Ascending aorta (tissue), 2 donors: ENCODE measurements around the gene UBAC2. TPM values are rescaled to one million over a fixed set of nuclear protein-coding genes. Genes with fewer than 3 reads are reported as not detected.

Source experiments
- DNase-seq, 2 donors: peaks; one replicate each; pipeline ENCODE4 v3.0.0-alpha.2; 2019; ENCODE audit warnings: low spot score in 2 of 2
- H3K27ac ChIP-seq, 2 donors: fragments of 200-600 bp; sonication (generic); one replicate each; pipeline ENCODE4 v1.5.1; 2016 to 2017; ENCODE audit warnings: mild to moderate bottlenecking in 1 of 2
- H3K27me3 ChIP-seq: fragments of 200-600 bp; sonication (generic); one replicate; pipeline ENCODE4 v1.5.1; 2017
- H3K36me3 ChIP-seq, 2 donors: fragments of 200-600 bp; sonication (generic); one replicate each; pipeline ENCODE4 v1.5.1; 2016
- H3K4me1 ChIP-seq, 2 donors: fragments of 200-600 bp; sonication (generic); one replicate each; pipeline ENCODE4 v1.5.1; 2016 to 2017; ENCODE audit warnings: mild to moderate bottlenecking in 1 of 2
- H3K4me3 ChIP-seq, 2 donors: fragments of 200-600 bp; sonication (generic); one replicate each; pipeline ENCODE4 v1.5.1; 2016 to 2017; ENCODE audit warnings: mild to moderate bottlenecking in 1 of 2
- H3K9me3 ChIP-seq, 2 donors: fragments of 200-600 bp; sonication (generic); one replicate each; pipeline ENCODE4 v1.5.1; 2016
- CTCF ChIP-seq, 3 experiments: fragments of 200-600 bp in 2 of 3; fragments of 450-650 bp in 1 of 3; sonication (generic) in 2 of 3; IDR thresholded peaks; one replicate each; pipeline ENCODE4 v1.5.1; 2016 to 2019; ENCODE audit warnings: antibody characterized with exemption in 3 of 3, mild to moderate bottlenecking in 1 of 3, moderate library complexity in 1 of 3
- intact Hi-C: fragments of 100-400 bp; cut with DNase I; formaldehyde crosslinking; loops from one replicate; pipeline ENCODE4 v1.15.1; 2023
- total RNA-seq: library from RNA; depleted of rRNA; stranded (reverse); fragments of >200 nt; gene quantifications from one replicate; pipeline ENCODE4 v1.1.0, GENCODE V29; 2016

UBAC2 gene
- total RNA-seq, 1 donor from 2014 or later = 67.8 TPM

GRCh38 chr13:99351772-99352171 is 151.1 kb downstream of the UBAC2 start:
- peaks cover 0 to 3% of the 10 kb centered on the region in 2 donors for H3K4me1 ChIP-seq
- intact Hi-C loops = no loop called here
- DNase-seq = no peak
- no peak overlapping the region for H3K4me3 ChIP-seq
- no peak overlapping the region for H3K27ac ChIP-seq
- H3K27me3 ChIP-seq = no peaks in the 10 kb centered on the region
- no peaks in the 10 kb centered on the region for H3K9me3 ChIP-seq
- H3K36me3 ChIP-seq = peaks cover 3 to 20% of the 10 kb centered on the region in 2 donors
- TF ChIP-seq CTCF (IDR thresholded peaks at IDR 0.05) = no peak

DNA sequence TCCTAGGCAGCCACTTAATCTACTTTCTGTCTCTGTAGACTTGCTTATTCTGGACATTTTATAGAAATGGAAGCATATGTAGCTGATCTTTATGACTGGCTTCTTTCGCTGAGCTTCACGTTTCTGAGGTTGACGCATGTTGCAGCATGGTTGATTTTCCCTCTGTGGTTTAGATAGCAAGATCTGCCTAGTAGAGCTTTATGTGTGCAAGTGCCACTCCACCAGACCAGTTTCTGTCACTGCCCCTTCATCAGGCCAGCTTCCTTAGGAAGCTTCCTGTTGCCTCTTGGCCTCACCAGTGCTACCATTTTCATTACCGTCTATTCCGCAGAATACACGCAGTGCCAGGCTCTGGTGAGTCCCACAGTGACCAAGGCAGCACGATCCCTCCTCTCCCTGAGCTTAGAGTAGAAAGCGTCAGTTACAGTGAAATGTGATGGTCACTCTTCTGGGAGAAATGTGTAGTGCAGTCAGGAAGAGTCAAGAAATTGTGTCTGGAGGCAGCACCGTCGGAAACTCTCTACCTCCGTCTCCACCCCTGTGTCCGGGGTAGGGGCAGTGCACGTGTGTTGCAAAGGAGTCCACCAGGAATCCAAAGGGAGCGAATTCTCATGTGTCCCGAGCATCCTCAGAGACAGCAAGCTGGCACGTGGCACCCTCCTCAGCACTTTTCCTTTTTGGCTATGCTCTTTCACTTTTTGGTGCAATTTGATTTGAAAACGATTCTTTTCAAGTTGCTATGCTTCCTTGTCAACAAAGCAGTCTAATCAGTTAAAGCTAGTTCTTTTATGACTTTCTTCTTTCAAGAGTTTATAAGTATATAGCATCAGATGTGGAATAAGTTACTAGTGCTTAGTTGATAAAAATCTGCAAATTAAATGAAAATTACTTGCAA is 151.9 kb downstream of the UBAC2 start:
- Histone ChIP-seq H3K4me1 (peaks cover 0 to 3% of the 10 kb centered on the region in 2 donors), H3K27me3 (no peaks in the 10 kb centered on the region), H3K36me3 (peaks cover 3 to 21% of the 10 kb centered on the region in 2 donors), H3K4me3 (no peak overlapping the region), H3K27ac (no peak overlapping the region), H3K9me3 (no peaks in the 10 kb centered on the region)
- DNase-seq = no peak
- no peak for TF ChIP-seq CTCF (IDR thresholded peaks at IDR 0.05)
- intact Hi-C loops = no loop called here

DNA sequence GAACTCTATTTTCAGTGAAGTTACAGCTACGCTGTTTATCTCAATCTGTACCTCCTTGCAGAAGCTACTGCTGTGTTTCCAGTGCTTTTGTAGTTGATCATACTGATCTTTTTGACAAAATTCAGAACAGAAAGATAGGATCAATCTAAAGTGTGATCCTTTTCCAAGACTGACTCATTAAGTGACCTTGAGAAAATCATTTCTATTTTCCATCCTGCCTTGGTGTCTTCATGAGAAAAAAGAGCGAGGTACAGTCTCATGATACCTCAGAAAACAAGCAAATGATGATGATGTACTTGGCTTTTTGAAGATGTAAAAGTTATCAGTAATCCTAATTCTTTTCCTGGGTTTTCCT is 152.6 kb downstream of the UBAC2 start:
- Histone ChIP-seq H3K4me3 (no peak overlapping the region), H3K4me1 (peaks cover 0 to 3% of the 10 kb centered on the region in 2 donors), H3K36me3 (peaks cover 3 to 16% of the 10 kb centered on the region in 2 donors), H3K9me3 (no peaks in the 10 kb centered on the region), H3K27me3 (no peaks in the 10 kb centered on the region), H3K27ac (no peak overlapping the region)
- no peak for DNase-seq
- intact Hi-C loops = no loop called here
- no peak for TF ChIP-seq CTCF (IDR thresholded peaks at IDR 0.05)

GRCh38 chr13:99353836-99354235 is 153.2 kb downstream of the UBAC2 start:
- no peak for DNase-seq
- H3K9me3 ChIP-seq = no peaks in the 10 kb centered on the region
- no peak overlapping the region for H3K4me3 ChIP-seq
- no peak overlapping the region for H3K27ac ChIP-seq
- no peaks in the 10 kb centered on the region for H3K27me3 ChIP-seq
- H3K36me3 ChIP-seq = peaks cover 3 to 13% of the 10 kb centered on the region in 2 donors
- peaks cover 0 to 3% of the 10 kb centered on the region in 2 donors for H3K4me1 ChIP-seq
- intact Hi-C loops = no loop called here
- no peak for TF ChIP-seq CTCF (IDR thresholded peaks at IDR 0.05)

GRCh38 chr13:99354371-99354951 is 153.8 kb downstream of the UBAC2 start:
- H3K9me3 ChIP-seq = no peaks in the 10 kb centered on the region
- H3K27me3 ChIP-seq = no peaks in the 10 kb centered on the region
- H3K27ac ChIP-seq = no peak overlapping the region
- peaks cover 0 to 3% of the 10 kb centered on the region in 2 donors for H3K4me1 ChIP-seq
- no peak overlapping the region for H3K4me3 ChIP-seq
- no peak for TF ChIP-seq CTCF (IDR thresholded peaks at IDR 0.05)
- intact Hi-C loops = no loop called here
- H3K36me3 ChIP-seq = peaks cover 3 to 14% of the 10 kb centered on the region in 2 donors
- no peak for DNase-seq
